Nephron (organoid): Measurements from ENCODE around the gene COX5A.

Experiments used
- H3K27ac Mint-ChIP-seq, 3 experiments: 2 replicates each; pipeline ENCODE4 v1.8.0; 2020; ENCODE audit warnings: mixed read lengths in 3 of 3, mild to moderate bottlenecking in 2 of 3, moderate library complexity in 1 of 3
- H3K27me3 Mint-ChIP-seq: 2 replicates; pipeline ENCODE4 v1.8.0; 2021; ENCODE audit warnings: low read depth, mild to moderate bottlenecking, moderate library complexity, mixed read lengths
- H3K36me3 Mint-ChIP-seq: 2 replicates; pipeline ENCODE4 v1.8.0; 2020; ENCODE audit warnings: low read depth, mixed read lengths
- H3K4me1 Mint-ChIP-seq: 2 replicates; pipeline ENCODE4 v1.8.0; 2020; ENCODE audit warnings: mixed read lengths
- H3K4me3 Mint-ChIP-seq, 3 experiments: 2 replicates each; pipeline ENCODE4 v1.8.0; 2020; ENCODE audit warnings: mild to moderate bottlenecking in 3 of 3, mixed read lengths in 3 of 3, moderate library complexity in 2 of 3
- H3K9me3 Mint-ChIP-seq: 2 replicates; pipeline ENCODE4 v1.8.0; 2020; ENCODE audit warnings: mixed read lengths
- CTCF ChIP-seq, 3 experiments: fragments of 200-600 bp; sonication (generic); IDR thresholded peaks; one replicate each; pipeline ENCODE4 v1.5.0; 2021; ENCODE audit warnings: antibody characterized with exemption in 3 of 3; ENCODE audit not compliant: unreplicated experiment in 3 of 3

The COX5A gene

GRCh38 chr15:74961616-74962015, 23.7 kb upstream of the COX5A start:
- peaks cover 20% of the 10 kb centered on the region for H3K4me1 Mint-ChIP-seq
- H3K27me3 Mint-ChIP-seq = peaks cover 80% of the 10 kb centered on the region
- peak overlapping the region in 1 of 3 experiments; percentile 14 for H3K27ac Mint-ChIP-seq
- TF ChIP-seq CTCF (IDR thresholded peaks at IDR 0.05; ENCODE audit: unreplicated experiment in 3 of 3) = no peak
- H3K4me3 Mint-ChIP-seq = no peak overlapping the region
- no peaks in the 10 kb centered on the region for H3K36me3 Mint-ChIP-seq
- no peaks in the 10 kb centered on the region for H3K9me3 Mint-ChIP-seq

- no peaks in the 10 kb centered on the region for H3K36me3 Mint-ChIP-seq
Observed at GRCh38 chr15:74960995-74961588, 23.2 kb upstream of the COX5A start.

GRCh38 chr15:74960286-74960685, 22.4 kb upstream of the COX5A start:
- TF ChIP-seq CTCF (IDR thresholded peaks at IDR 0.05; ENCODE audit: unreplicated experiment in 3 of 3) = no peak
- Mint-ChIP-seq H3K4me3 (no peak overlapping the region), H3K27ac (no peak overlapping the region), H3K27me3 (peaks cover 85% of the 10 kb centered on the region), H3K36me3 (no peaks in the 10 kb centered on the region), H3K4me1 (peaks cover 20% of the 10 kb centered on the region), H3K9me3 (no peaks in the 10 kb centered on the region)

More at GRCh38 chr15:74960995-74961588, 23.2 kb upstream of the COX5A start:
- peak overlapping the region in 1 of 3 experiments; percentile 28 for H3K4me3 Mint-ChIP-seq
- peaks cover 77% of the 10 kb centered on the region for H3K27me3 Mint-ChIP-seq
- H3K27ac Mint-ChIP-seq = peak overlapping the region in 1 of 3 experiments; percentile 14
- TF ChIP-seq CTCF (IDR thresholded peaks at IDR 0.05; ENCODE audit: unreplicated experiment in 3 of 3) = no peak
- H3K4me1 Mint-ChIP-seq = peaks cover 20% of the 10 kb centered on the region
- no peaks in the 10 kb centered on the region for H3K9me3 Mint-ChIP-seq

GRCh38 chr15:74959586-74959939, 21.7 kb upstream of the COX5A start:
- Mint-ChIP-seq H3K27ac (peak overlapping the region in 1 of 3 experiments; percentile 80), H3K4me1 (peaks cover 20% of the 10 kb centered on the region), H3K4me3 (peak overlapping the region; percentile 75 to 80 (median 79)), H3K36me3 (no peaks in the 10 kb centered on the region), H3K9me3 (no peaks in the 10 kb centered on the region), H3K27me3 (peaks cover 92% of the 10 kb centered on the region)
- TF ChIP-seq CTCF (IDR thresholded peaks at IDR 0.05; ENCODE audit: unreplicated experiment in 3 of 3) = no peak

- H3K27me3 Mint-ChIP-seq = peaks cover 92% of the 10 kb centered on the region
- H3K9me3 Mint-ChIP-seq = no peaks in the 10 kb centered on the region
- H3K36me3 Mint-ChIP-seq = no peaks in the 10 kb centered on the region
- H3K4me1 Mint-ChIP-seq = peaks cover 20% of the 10 kb centered on the region
- peak overlapping the region in 1 of 3 experiments; percentile 80 for H3K27ac Mint-ChIP-seq
- peak overlapping the region; percentile 75 to 80 (median 79) for H3K4me3 Mint-ChIP-seq
- TF ChIP-seq CTCF (IDR thresholded peaks at IDR 0.05; ENCODE audit: unreplicated experiment in 3 of 3) = no peak
Observed at GRCh38 chr15:74958908-74959585, 21.2 kb upstream of the COX5A start.
